Fibroblast of lung (primary cell): ENCODE measurements around the gene SUPT20HL2. TPM values are rescaled to one million over a fixed set of nuclear protein-coding genes. Genes with fewer than 3 reads are reported as not detected.

Experiments used
- DNase-seq, 2 donors: peaks; one replicate each; pipeline versions ENCODE4 v3.0.0 to v3.0.0-alpha.2; 2010; ENCODE audit warnings: low read depth in 2 of 2
- H2AFZ ChIP-seq: 2 replicates; pipeline ENCODE4 v1.5.1; 2012; ENCODE audit warnings: low read length, control low read depth, inconsistent platforms
- H3K27ac ChIP-seq: 2 replicates; pipeline ENCODE4 v1.5.1; 2011; ENCODE audit warnings: low read length, control low read depth; ENCODE audit not compliant: insufficient read depth
- H3K27me3 ChIP-seq: 2 replicates; pipeline ENCODE4 v1.5.1; 2011; ENCODE audit warnings: mild to moderate bottlenecking, low read length; ENCODE audit not compliant: control insufficient read depth, insufficient read depth
- H3K36me3 ChIP-seq: 2 replicates; pipeline ENCODE4 v1.5.1; 2011; ENCODE audit warnings: low read length; ENCODE audit not compliant: control insufficient read depth, insufficient read depth
- H3K4me1 ChIP-seq: 2 replicates; pipeline ENCODE4 v1.5.1; 2011; ENCODE audit warnings: low read length; ENCODE audit not compliant: control insufficient read depth, insufficient read depth; ENCODE audit errors: extremely low read depth
- H3K4me2 ChIP-seq: 2 replicates; pipeline ENCODE4 v1.5.1; 2011; ENCODE audit warnings: low read length, control low read depth; ENCODE audit not compliant: insufficient read depth; ENCODE audit errors: extremely low read depth
- H3K4me3 ChIP-seq, 4 experiments: fragments of 200-600 bp in 1 of 4; sonication (generic) in 1 of 4; replicated peaks in 1 of 4; 2 replicates each; pipeline ENCODE4 v1.5.1; 2011 to 2016; ENCODE audit warnings: low read length in 4 of 4, low read depth in 3 of 4, mild to moderate bottlenecking in 3 of 4, control low read depth in 2 of 4, inconsistent platforms in 1 of 4, mixed read lengths in 1 of 4; ENCODE audit not compliant: insufficient read depth in 1 of 4; ENCODE audit errors: control extremely low read depth in 1 of 4
- H3K79me2 ChIP-seq: 2 replicates; pipeline ENCODE4 v1.5.1; 2012; ENCODE audit warnings: mild to moderate bottlenecking, low read length, inconsistent platforms; ENCODE audit not compliant: control insufficient read depth, insufficient read depth
- H3K9ac ChIP-seq: 2 replicates; pipeline ENCODE4 v1.5.1; 2011; ENCODE audit warnings: mild to moderate bottlenecking, low read length, control low read depth; ENCODE audit not compliant: insufficient read depth
- H3K9me3 ChIP-seq: 2 replicates; pipeline ENCODE4 v1.5.1; 2012; ENCODE audit warnings: low read depth, low read length; ENCODE audit not compliant: control insufficient read depth, insufficient read depth
- H4K20me1 ChIP-seq: 2 replicates; pipeline ENCODE4 v1.5.1; 2011; ENCODE audit warnings: low read length; ENCODE audit not compliant: control insufficient read depth, insufficient read depth; ENCODE audit errors: extremely low read depth
- CTCF ChIP-seq, 2 donors: IDR thresholded peaks in 1 of 2; conservative IDR thresholded peaks in 1 of 2; 1 replicate in 1 of 2; 2 replicates in 1 of 2; pipeline ENCODE4 v1.5.1; 2011 to 2012; ENCODE audit warnings: low read length in 2 of 2, control low read depth in 1 of 2, inconsistent platforms in 1 of 2, low read depth in 1 of 2, mild to moderate bottlenecking in 1 of 2
- EZH2 ChIP-seq: IDR thresholded peaks from 2 replicates; pipeline ENCODE4 v1.5.1; 2012; ENCODE audit warnings: low read length, control low read depth, mild to moderate bottlenecking; ENCODE audit errors: missing control alignments
- polyA plus RNA-seq, 2 donors: library from polyadenylated mRNA; depleted of rRNA in 1 of 2; stranded (reverse) in 1 of 2; unstranded in 1 of 2; fragments of >200 nt; gene quantifications; 2 replicates each; pipeline ENCODE4 v1.2.1, GENCODE V29; 2011 to 2012; ENCODE audit warnings: missing spikeins in 1 of 2
- total RNA-seq: library from RNA; depleted of rRNA; stranded (reverse); fragments of >200 nt; gene quantifications from 2 replicates; pipeline ENCODE4 v1.2.1, GENCODE V29; 2014

The SUPT20HL2 gene
- total and polyA plus RNA-seq, 2 donors (not counting 1 experiment from before 2014, with no cell fraction given), result not detected

GRCh38 chrX:24347881-24348280 lies 34.0 kb upstream of the SUPT20HL2 start:
- no peaks in the 10 kb centered on the region for H3K27me3 ChIP-seq
- no peak overlapping the region for H3K27ac ChIP-seq
- no peaks in the 10 kb centered on the region for H3K79me2 ChIP-seq
- H3K36me3 ChIP-seq, result no peaks in the 10 kb centered on the region
- TF ChIP-seq EZH2, result no peak
- TF ChIP-seq CTCF (conservative IDR thresholded peaks at IDR 0.05 in 1 of 2, IDR thresholded peaks at IDR 0.05 in 1 of 2; ENCODE audit: low read depth in 1 of 2, low read length in 2 of 2), result no peak
- H2AFZ ChIP-seq, result no peak overlapping the region
- H3K4me3 ChIP-seq, result no peak overlapping the region
- DNase-seq, result no peak
- H3K9me3 ChIP-seq, result no peaks in the 10 kb centered on the region
- no peaks in the 10 kb centered on the region for H4K20me1 ChIP-seq
- H3K9ac ChIP-seq, result no peak overlapping the region
- no peaks in the 10 kb centered on the region for H3K4me1 ChIP-seq
- no peak overlapping the region for H3K4me2 ChIP-seq

- no peak overlapping the region for H3K9ac ChIP-seq
- no peak overlapping the region for H3K4me2 ChIP-seq
- no peak overlapping the region for H3K27ac ChIP-seq
- DNase-seq, result no peak
- no peak for TF ChIP-seq CTCF (conservative IDR thresholded peaks at IDR 0.05 in 1 of 2, IDR thresholded peaks at IDR 0.05 in 1 of 2; ENCODE audit: low read depth in 1 of 2, low read length in 2 of 2)
- TF ChIP-seq EZH2, result no peak
- H3K4me3 ChIP-seq, result no peak overlapping the region
- no peaks in the 10 kb centered on the region for H3K79me2 ChIP-seq
- H2AFZ ChIP-seq, result no peak overlapping the region
- H3K9me3 ChIP-seq, result no peaks in the 10 kb centered on the region
- no peaks in the 10 kb centered on the region for H3K4me1 ChIP-seq
- no peaks in the 10 kb centered on the region for H4K20me1 ChIP-seq
- H3K27me3 ChIP-seq, result no peaks in the 10 kb centered on the region
- no peaks in the 10 kb centered on the region for H3K36me3 ChIP-seq
These were observed 29.9 kb upstream of the SUPT20HL2 start for GRCh38 chrX:24343719-24344118.

GRCh38 chrX:24341795-24342194 lies 27.9 kb upstream of the SUPT20HL2 start:
- no peaks in the 10 kb centered on the region for H3K9me3 ChIP-seq
- H3K36me3 ChIP-seq, result no peaks in the 10 kb centered on the region
- no peaks in the 10 kb centered on the region for H3K4me1 ChIP-seq
- DNase-seq, result peak in 1 of 2 donors; percentile 91
- H2AFZ ChIP-seq, result no peak overlapping the region
- no peak overlapping the region for H3K4me2 ChIP-seq
- no peak overlapping the region for H3K27ac ChIP-seq
- no peak overlapping the region for H3K9ac ChIP-seq
- no peaks in the 10 kb centered on the region for H3K27me3 ChIP-seq
- no peak overlapping the region for H3K4me3 ChIP-seq
- no peaks in the 10 kb centered on the region for H4K20me1 ChIP-seq
- TF ChIP-seq CTCF (conservative IDR thresholded peaks at IDR 0.05 in 1 of 2, IDR thresholded peaks at IDR 0.05 in 1 of 2; ENCODE audit: low read depth in 1 of 2, low read length in 2 of 2) (no peak), EZH2 (no peak)
- H3K79me2 ChIP-seq, result no peaks in the 10 kb centered on the region
